ENCODE results near the gene CATSPER3. TPM values are rescaled to one million over a fixed set of nuclear protein-coding genes. Genes with fewer than 3 reads are reported as not detected.

Gene CATSPER3
- total and polyA plus RNA-seq, 4 donors: 0.33 to 0.79 (median 0.75) TPM; not detected in 1

Small RNAs within 50 kb of the gene (small RNA-seq; reads per million reads assigned to genes)
- gene MIR4461 (ENCODE audit: low replicate concordance) (not detected), gene MTND3P25 (ENCODE audit: low replicate concordance) (not detected), gene MTND4LP30 (ENCODE audit: low replicate concordance) (not detected)

Other genes starting within 250 kb of the CATSPER3 start
- 10 to 100 TPM; 46.7 to 63.9 TPM for gene CAMLG, start 229.4 kb upstream of the CATSPER3 start, total RNA-seq
- 100 to 1,000 TPM in 1 of 2 donors, 10 to 100 TPM in 1; 85.9 to 105 TPM for gene CAMLG, start 229.4 kb upstream of the CATSPER3 start, polyA plus RNA-seq (ENCODE audit: insufficient read length in 2 of 2)
- gene DDX46, start 209.1 kb upstream of the CATSPER3 start, total RNA-seq: 10 to 100 TPM; 34.9 to 39.4 TPM
- gene DDX46, start 209.1 kb upstream of the CATSPER3 start, polyA plus RNA-seq (ENCODE audit: insufficient read length in 2 of 2): 10 to 100 TPM; 53.1 to 54.8 TPM
- 10 to 100 TPM; 46.2 to 97.6 TPM for gene C5orf24, start 121.9 kb upstream of the CATSPER3 start, total RNA-seq
- 100 to 1,000 TPM in 1 of 2 donors, 10 to 100 TPM in 1; 77.5 to 101 TPM for gene C5orf24, start 121.9 kb upstream of the CATSPER3 start, polyA plus RNA-seq (ENCODE audit: insufficient read length in 2 of 2)
- gene TXNDC15, start 93.5 kb upstream of the CATSPER3 start, total RNA-seq: 10 to 100 TPM; 86.8 to 96.5 TPM
- 100 to 1,000 TPM; 111 to 120 TPM for gene TXNDC15, start 93.5 kb upstream of the CATSPER3 start, polyA plus RNA-seq (ENCODE audit: insufficient read length in 2 of 2)
- gene PCBD2, start 62.8 kb upstream of the CATSPER3 start, total RNA-seq: 10 to 100 TPM in 1 of 2 donors, 1 to 10 TPM in 1; 9.4 to 11.3 TPM
- gene PCBD2, start 62.8 kb upstream of the CATSPER3 start, polyA plus RNA-seq (ENCODE audit: insufficient read length in 2 of 2): 10 to 100 TPM; 11.5 to 12.9 TPM
- gene PITX1, start 66.3 kb downstream of the CATSPER3 start, total RNA-seq: under 1 TPM in 1 of 2 donors, not detected in 1; 0.11 TPM
- gene PITX1, start 66.3 kb downstream of the CATSPER3 start, polyA plus RNA-seq (ENCODE audit: insufficient read length in 2 of 2): not detected